SK-N-SH treated with all-trans-retinoic acid at 6 μM for 48 hours (cell line): ENCODE data around the gene APCDD1L.

ENCODE experiments used
- ATAC-seq: fragments of 200-7000 bp; cut with Tn5 transposase; 3 replicates; pipeline ENCODE4 v1.9.1; 2020; ENCODE audit warnings: mild to moderate bottlenecking, moderate library complexity
- ARNTL ChIP-seq: fragments of 450-650 bp; formaldehyde crosslinking; IDR thresholded peaks from 2 replicates; pipeline ENCODE4 v1.5.0; 2020; ENCODE audit warnings: low read depth, mild to moderate bottlenecking, moderate library complexity, borderline replicate concordance
- BACH2 ChIP-seq: fragments of 250-450 bp; sonication (Bioruptor Pico); IDR thresholded peaks from 2 replicates; pipeline ENCODE4 v1.9.0; 2021; ENCODE audit warnings: mild to moderate bottlenecking, borderline replicate concordance
- CSDC2 ChIP-seq: fragments of 250-450 bp; sonication (Bioruptor Pico); IDR thresholded peaks from 2 replicates; pipeline ENCODE4 v1.5.0; 2020; ENCODE audit warnings: mild to moderate bottlenecking, moderate library complexity
- CSRNP3 ChIP-seq: fragments of 250-450 bp; sonication (Bioruptor Pico); IDR thresholded peaks from 2 replicates; pipeline ENCODE4 v1.5.1; 2021; ENCODE audit warnings: mild to moderate bottlenecking, moderate library complexity
- GLIS3 ChIP-seq: fragments of 250-450 bp; sonication (Bioruptor Pico); IDR thresholded peaks from 2 replicates; pipeline ENCODE4 v1.5.0; 2020; ENCODE audit warnings: mild to moderate bottlenecking, moderate library complexity
- ISL1 ChIP-seq: fragments of 250-450 bp; sonication (Bioruptor Pico); IDR thresholded peaks from 2 replicates; pipeline ENCODE4 v2.1.2; 2022; ENCODE audit warnings: mild to moderate bottlenecking, moderate library complexity
- OSR1 ChIP-seq: fragments of 250-450 bp; sonication (Bioruptor Pico); IDR thresholded peaks from 2 replicates; pipeline ENCODE4 v1.8.0; 2022; ENCODE audit warnings: moderate library complexity, mild to moderate bottlenecking, inconsistent platforms
- POU6F1 ChIP-seq: fragments of 250-450 bp; sonication (Bioruptor Pico); IDR thresholded peaks from 2 replicates; pipeline ENCODE4 v1.8.0; 2021; ENCODE audit warnings: low read depth, mild to moderate bottlenecking, moderate library complexity, borderline replicate concordance
- PPARA ChIP-seq: fragments of 250-450 bp; sonication (Bioruptor Pico); IDR thresholded peaks from 2 replicates; pipeline ENCODE4 v1.5.0; 2020; ENCODE audit warnings: mild to moderate bottlenecking, borderline replicate concordance
- RARB ChIP-seq: fragments of 250-450 bp; sonication (Bioruptor Pico); IDR thresholded peaks from 2 replicates; pipeline ENCODE4 v1.8.0; 2021; ENCODE audit warnings: mild to moderate bottlenecking, moderate library complexity
- SNAI2 ChIP-seq: fragments of 250-450 bp; sonication (Bioruptor Pico); IDR thresholded peaks from 2 replicates; pipeline ENCODE4 v1.5.0; 2020; ENCODE audit warnings: mild to moderate bottlenecking, moderate library complexity
- TCF4 ChIP-seq: fragments of 250-450 bp; sonication (Bioruptor Pico); IDR thresholded peaks from 2 replicates; pipeline ENCODE4 v1.8.0; 2021; ENCODE audit warnings: mild to moderate bottlenecking, moderate library complexity, borderline replicate concordance
- TOX ChIP-seq: fragments of 250-450 bp; sonication (Bioruptor Pico); IDR thresholded peaks from 2 replicates; pipeline ENCODE4 v1.8.0; 2021; ENCODE audit warnings: mild to moderate bottlenecking, moderate library complexity, borderline replicate concordance
- TSHZ2 ChIP-seq: fragments of 250-450 bp; sonication (Bioruptor Pico); IDR thresholded peaks from 2 replicates; pipeline ENCODE4 v1.5.0; 2020; ENCODE audit warnings: mild to moderate bottlenecking, moderate library complexity
- ZC3H10 ChIP-seq: fragments of 250-450 bp; sonication (Bioruptor Pico); IDR thresholded peaks from 2 replicates; pipeline ENCODE4 v1.5.1; 2021; ENCODE audit warnings: mild to moderate bottlenecking, moderate library complexity
- ZFP3 ChIP-seq: fragments of 250-450 bp; sonication (Bioruptor Pico); IDR thresholded peaks from 2 replicates; pipeline ENCODE4 v1.5.0; 2020; ENCODE audit warnings: mild to moderate bottlenecking, moderate library complexity
- ZFP30 ChIP-seq: fragments of 450-650 bp; formaldehyde crosslinking; IDR thresholded peaks from 2 replicates; pipeline ENCODE4 v1.5.0; 2022; ENCODE audit warnings: mild to moderate bottlenecking, moderate library complexity
- ZNF565 ChIP-seq: fragments of 450-650 bp; formaldehyde crosslinking; conservative IDR thresholded peaks from 2 replicates; pipeline ENCODE4 v1.5.0; 2020; ENCODE audit warnings: low read depth, mild to moderate bottlenecking, moderate library complexity
- ZNF70 ChIP-seq: fragments of 450-650 bp; formaldehyde crosslinking; IDR thresholded peaks from 2 replicates; pipeline ENCODE4 v1.5.0; 2020; ENCODE audit warnings: mild to moderate bottlenecking, moderate library complexity
- ZNF8 ChIP-seq: fragments of 450-650 bp; formaldehyde crosslinking; IDR thresholded peaks from 2 replicates; pipeline ENCODE4 v1.5.0; 2020; ENCODE audit warnings: mild to moderate bottlenecking, moderate library complexity
- TF ChIP-seq, protein P1 (sequence below): fragments of 250-450 bp; sonication (Bioruptor Pico); IDR thresholded peaks from 2 replicates; pipeline ENCODE4 v1.5.1; 2020; ENCODE audit warnings: low read depth, mild to moderate bottlenecking, moderate library complexity
- TF ChIP-seq, protein P2 (sequence below): fragments of 250-450 bp; sonication (Bioruptor Pico); IDR thresholded peaks from 2 replicates; pipeline ENCODE4 v1.8.0; 2020; ENCODE audit warnings: mild to moderate bottlenecking, moderate library complexity, borderline replicate concordance

The APCDD1L gene

DNA sequence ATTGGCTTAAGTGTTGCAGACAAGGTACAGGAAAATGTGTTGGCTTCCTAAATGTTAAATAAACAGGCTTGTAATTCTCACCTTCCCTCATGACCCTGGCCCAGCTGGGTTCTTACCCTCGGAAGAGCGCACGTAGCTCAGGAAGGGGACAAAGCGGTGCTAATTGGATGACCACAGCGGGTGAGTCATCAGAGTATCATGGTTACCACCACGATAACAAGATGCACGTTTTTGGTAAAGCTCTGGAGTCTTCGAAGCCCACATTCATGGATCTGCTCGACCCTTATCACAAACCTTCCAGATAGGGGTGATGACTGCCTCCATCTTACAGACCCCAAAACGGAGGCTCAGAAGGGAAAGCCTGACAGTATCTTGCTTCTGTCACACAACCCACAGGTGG lies 32.8 kb downstream of the APCDD1L start:
- TF ChIP-seq BACH2 (no peak), ZC3H10 (no peak), TOX (CRISPR knock-in tag) (no peak), CSDC2 (no peak), ZNF70 (no peak), TCF4 (CRISPR knock-in tag) (no peak), RARB (CRISPR knock-in tag) (no peak), GLIS3 (CRISPR knock-in tag) (no peak), ZNF565 (CRISPR knock-in tag) (no peak), CSRNP3 (CRISPR knock-in tag) (no peak), ZNF8 (CRISPR knock-in tag) (no peak), SNAI2 (CRISPR knock-in tag) (no peak), PPARA (CRISPR knock-in tag) (no peak), ISL1 (CRISPR knock-in tag) (no peak), ZFP3 (CRISPR knock-in tag) (no peak), TSHZ2 (no peak), ARNTL (CRISPR knock-in tag) (no peak), OSR1 (CRISPR knock-in tag) (no peak)
- TF ChIP-seq, protein P1, sequence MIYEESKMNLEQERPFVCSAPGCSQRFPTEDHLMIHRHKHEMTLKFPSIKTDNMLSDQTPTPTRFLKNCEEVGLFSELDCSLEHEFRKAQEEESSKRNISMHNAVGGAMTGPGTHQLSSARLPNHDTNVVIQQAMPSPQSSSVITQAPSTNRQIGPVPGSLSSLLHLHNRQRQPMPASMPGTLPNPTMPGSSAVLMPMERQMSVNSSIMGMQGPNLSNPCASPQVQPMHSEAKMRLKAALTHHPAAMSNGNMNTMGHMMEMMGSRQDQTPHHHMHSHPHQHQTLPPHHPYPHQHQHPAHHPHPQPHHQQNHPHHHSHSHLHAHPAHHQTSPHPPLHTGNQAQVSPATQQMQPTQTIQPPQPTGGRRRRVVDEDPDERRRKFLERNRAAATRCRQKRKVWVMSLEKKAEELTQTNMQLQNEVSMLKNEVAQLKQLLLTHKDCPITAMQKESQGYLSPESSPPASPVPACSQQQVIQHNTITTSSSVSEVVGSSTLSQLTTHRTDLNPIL (CRISPR knock-in tag) = no peak
- TF ChIP-seq, protein P2, sequence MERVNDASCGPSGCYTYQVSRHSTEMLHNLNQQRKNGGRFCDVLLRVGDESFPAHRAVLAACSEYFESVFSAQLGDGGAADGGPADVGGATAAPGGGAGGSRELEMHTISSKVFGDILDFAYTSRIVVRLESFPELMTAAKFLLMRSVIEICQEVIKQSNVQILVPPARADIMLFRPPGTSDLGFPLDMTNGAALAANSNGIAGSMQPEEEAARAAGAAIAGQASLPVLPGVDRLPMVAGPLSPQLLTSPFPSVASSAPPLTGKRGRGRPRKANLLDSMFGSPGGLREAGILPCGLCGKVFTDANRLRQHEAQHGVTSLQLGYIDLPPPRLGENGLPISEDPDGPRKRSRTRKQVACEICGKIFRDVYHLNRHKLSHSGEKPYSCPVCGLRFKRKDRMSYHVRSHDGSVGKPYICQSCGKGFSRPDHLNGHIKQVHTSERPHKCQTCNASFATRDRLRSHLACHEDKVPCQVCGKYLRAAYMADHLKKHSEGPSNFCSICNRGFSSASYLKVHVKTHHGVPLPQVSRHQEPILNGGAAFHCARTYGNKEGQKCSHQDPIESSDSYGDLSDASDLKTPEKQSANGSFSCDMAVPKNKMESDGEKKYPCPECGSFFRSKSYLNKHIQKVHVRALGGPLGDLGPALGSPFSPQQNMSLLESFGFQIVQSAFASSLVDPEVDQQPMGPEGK = no peak
- no peak for ATAC-seq

DNA sequence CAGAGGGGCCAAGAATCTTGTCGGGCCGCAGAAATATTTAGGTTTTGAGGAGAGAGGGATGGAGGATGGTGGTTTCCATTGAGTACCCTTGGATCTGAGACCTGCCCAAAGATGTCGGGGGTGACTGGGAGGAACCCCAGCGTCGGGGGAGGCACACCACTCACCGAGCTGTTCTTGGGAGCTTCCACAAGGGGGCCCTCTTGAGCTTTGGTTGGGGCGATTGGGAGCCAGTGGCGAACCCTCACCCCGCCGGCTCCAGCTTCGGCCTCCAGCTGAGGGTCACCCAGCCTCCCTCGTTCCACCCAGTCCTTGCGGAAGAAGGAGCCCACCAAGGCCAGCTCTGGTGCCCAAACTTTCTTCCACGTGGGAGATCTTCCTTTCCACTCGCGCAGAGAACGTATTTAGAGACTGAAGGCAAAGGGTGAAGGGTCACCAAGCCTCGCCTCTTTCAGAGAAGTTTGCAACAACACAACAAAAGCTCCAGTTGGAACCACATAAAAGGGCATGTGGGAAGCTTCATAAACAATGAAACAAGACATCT lies 33.6 kb downstream of the APCDD1L start:
- ATAC-seq = no peak
- TF ChIP-seq CSDC2 (no peak), TCF4 (CRISPR knock-in tag) (no peak), ZFP3 (CRISPR knock-in tag) (no peak), ARNTL (CRISPR knock-in tag) (no peak), ZNF8 (CRISPR knock-in tag) (no peak), ZNF70 (no peak), BACH2 (no peak)
- TF ChIP-seq, protein P1 (CRISPR knock-in tag) = no peak

DNA sequence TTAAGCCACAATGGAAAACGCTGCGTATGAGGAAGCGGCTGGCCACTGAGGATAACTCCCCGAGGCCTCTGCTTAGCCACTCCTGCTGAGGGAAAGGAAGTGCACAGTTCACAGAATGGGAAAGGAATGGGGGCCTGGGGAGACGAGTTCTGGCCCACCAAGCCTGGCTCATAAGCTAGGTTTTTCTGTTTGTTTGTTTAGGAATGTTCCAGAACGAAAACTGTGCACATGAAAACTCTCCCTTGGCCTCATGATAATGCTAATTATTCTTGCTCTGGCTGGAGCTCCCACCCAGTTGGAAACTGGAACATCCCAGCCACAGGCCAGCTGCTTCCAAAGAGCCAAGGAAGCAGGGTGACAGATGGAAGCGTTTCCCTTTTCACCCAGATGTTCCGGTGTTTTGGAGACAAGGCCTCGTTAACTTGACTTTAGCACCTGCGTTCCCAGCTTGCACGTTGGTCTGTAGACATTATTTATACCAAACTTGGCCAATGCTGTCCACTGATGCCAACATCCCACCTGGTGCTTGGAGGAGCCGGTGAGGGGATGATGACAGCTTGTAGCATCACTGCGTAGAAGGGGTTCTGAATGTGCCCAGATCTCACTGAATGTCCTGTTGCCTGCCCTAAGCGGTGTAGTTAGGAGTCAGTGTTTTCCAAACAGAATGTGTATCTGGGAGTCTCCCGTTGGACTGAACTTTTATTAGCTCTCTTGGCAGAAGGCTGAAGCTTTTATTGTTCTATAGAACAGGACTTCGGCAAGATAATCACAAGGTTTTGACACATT lies 34.5 kb downstream of the APCDD1L start:
- ATAC-seq = no peak
- TF ChIP-seq CSDC2 = no peak
- TF ChIP-seq BACH2 = no peak
- no peak for TF ChIP-seq SNAI2 (CRISPR knock-in tag)
- no peak for TF ChIP-seq ZFP30
- TF ChIP-seq TOX (CRISPR knock-in tag) = no peak
- TF ChIP-seq ZC3H10 = no peak
- no peak for TF ChIP-seq ZNF70
- TF ChIP-seq GLIS3 (CRISPR knock-in tag) = no peak
- TF ChIP-seq ZNF565 (CRISPR knock-in tag) = no peak
- no peak for TF ChIP-seq TCF4 (CRISPR knock-in tag)
- TF ChIP-seq OSR1 (CRISPR knock-in tag) = no peak
- TF ChIP-seq ARNTL (CRISPR knock-in tag) = no peak
- TF ChIP-seq POU6F1 (CRISPR knock-in tag) = no peak
